NB4 (cell line): Measurements from ENCODE around the gene CACNG7.
A peak's percentile ranks its signal among the peaks of the same experiment; 100 is the strongest.

Experiments
- DNase-seq: peaks from one replicate; pipeline ENCODE4 v3.0.0; 2010; ENCODE audit warnings: low read depth
- H3K4me3 ChIP-seq: one replicate; pipeline ENCODE4 v1.5.1; 2011; ENCODE audit warnings: mild to moderate bottlenecking, low read depth, low read length, moderate library complexity
- MAX ChIP-seq: IDR thresholded peaks from 2 replicates; pipeline ENCODE4 v1.6.1; 2011; ENCODE audit warnings: low read depth, low read length
- MYC ChIP-seq: IDR thresholded peaks from 2 replicates; pipeline ENCODE4 v1.6.1; 2011; ENCODE audit warnings: low read depth, low read length
- POLR2A ChIP-seq: IDR thresholded peaks from 2 replicates; pipeline ENCODE4 v1.6.1; 2011; ENCODE audit warnings: mild to moderate bottlenecking; ENCODE audit not compliant: insufficient read length; ENCODE audit errors: extremely low read depth
- TF ChIP-seq, protein P1 (sequence below): IDR thresholded peaks from one replicate; pipeline ENCODE4 v1.5.1; 2012; ENCODE audit warnings: low read depth, low read length

The CACNG7 gene, protein sequence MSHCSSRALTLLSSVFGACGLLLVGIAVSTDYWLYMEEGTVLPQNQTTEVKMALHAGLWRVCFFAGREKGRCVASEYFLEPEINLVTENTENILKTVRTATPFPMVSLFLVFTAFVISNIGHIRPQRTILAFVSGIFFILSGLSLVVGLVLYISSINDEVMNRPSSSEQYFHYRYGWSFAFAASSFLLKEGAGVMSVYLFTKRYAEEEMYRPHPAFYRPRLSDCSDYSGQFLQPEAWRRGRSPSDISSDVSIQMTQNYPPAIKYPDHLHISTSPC

GRCh38 chr19:53908935-53909415 lies at the start of gene CACNG7:
Gene CACNG7 (plus strand): TSS chr19:53909278. CDS start chr19:53912832, 3,554 bp downstream.
- no peak within 1 kb of the TSS for H3K4me3 ChIP-seq
- TF ChIP-seq, protein P1, sequence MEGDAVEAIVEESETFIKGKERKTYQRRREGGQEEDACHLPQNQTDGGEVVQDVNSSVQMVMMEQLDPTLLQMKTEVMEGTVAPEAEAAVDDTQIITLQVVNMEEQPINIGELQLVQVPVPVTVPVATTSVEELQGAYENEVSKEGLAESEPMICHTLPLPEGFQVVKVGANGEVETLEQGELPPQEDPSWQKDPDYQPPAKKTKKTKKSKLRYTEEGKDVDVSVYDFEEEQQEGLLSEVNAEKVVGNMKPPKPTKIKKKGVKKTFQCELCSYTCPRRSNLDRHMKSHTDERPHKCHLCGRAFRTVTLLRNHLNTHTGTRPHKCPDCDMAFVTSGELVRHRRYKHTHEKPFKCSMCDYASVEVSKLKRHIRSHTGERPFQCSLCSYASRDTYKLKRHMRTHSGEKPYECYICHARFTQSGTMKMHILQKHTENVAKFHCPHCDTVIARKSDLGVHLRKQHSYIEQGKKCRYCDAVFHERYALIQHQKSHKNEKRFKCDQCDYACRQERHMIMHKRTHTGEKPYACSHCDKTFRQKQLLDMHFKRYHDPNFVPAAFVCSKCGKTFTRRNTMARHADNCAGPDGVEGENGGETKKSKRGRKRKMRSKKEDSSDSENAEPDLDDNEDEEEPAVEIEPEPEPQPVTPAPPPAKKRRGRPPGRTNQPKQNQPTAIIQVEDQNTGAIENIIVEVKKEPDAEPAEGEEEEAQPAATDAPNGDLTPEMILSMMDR: no peak
- no peak for TF ChIP-seq MAX
- TF ChIP-seq MYC: no peak
- TF ChIP-seq POLR2A: no peak
- no peak for DNase-seq

DNA sequence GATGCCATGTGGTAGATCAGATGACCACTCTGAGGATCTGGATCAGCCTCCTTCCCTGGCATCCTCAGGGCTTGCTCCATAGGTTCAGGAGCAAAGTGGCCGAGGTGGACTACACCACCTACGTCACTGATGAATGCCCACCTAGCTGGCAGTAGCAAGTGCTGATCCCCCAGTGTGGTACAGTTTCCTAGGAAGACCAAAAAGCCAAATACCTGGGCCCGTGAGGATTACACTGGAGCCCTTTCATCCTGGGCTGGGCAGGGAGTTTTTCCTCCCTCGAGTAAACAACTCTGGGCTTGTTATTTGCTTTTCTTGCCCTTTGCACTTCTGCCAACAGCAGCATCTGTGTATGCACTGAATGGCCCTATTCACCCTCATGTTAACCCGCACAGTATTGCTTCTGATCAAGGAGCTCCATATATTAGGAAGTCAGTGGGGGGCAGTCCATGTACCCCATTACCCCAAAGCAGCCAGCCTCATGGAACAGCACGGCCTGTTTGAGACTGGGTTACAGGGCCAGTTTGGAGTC lies 44.7 kb upstream of the CACNG7 start:
- DNase-seq: no peak
- no peak for TF ChIP-seq MYC
- no peak for TF ChIP-seq MAX
- no peak for TF ChIP-seq POLR2A
- TF ChIP-seq, protein P1: no peak
- H3K4me3 ChIP-seq: no peak overlapping the region

DNA sequence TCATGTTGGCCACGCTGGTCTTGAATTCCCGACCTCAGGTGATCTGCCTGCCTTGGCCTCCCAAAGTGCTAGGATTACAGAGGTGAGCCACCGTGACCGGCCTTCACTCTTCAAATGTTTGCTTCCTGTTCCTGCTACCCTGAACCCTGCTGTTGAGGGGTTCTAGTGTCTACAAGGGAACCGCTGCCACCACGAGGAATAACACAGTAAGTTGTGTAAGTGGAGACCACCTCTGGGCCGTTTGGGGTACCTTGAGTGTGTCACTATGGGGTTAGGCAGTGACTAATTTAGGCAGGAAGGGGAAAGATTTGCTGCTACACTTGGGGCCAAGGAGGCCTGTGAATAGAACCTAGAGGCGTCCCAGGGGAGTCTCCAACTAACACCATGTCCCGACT lies 43.6 kb upstream of the CACNG7 start:
- no peak overlapping the region for H3K4me3 ChIP-seq
- DNase-seq: peak; percentile 48
- TF ChIP-seq, protein P1: no peak
- TF ChIP-seq MYC: no peak
- no peak for TF ChIP-seq POLR2A
- TF ChIP-seq MAX: no peak

- no peak overlapping the region for H3K4me3 ChIP-seq
- peak; percentile 54 for DNase-seq
- TF ChIP-seq, protein P1: no peak
- no peak for TF ChIP-seq POLR2A
These were observed 42.9 kb upstream of the CACNG7 start for GRCh38 chr19:53865918-53866864.

GRCh38 chr19:53866865-53867224 lies 42.2 kb upstream of the CACNG7 start:
- no peak for DNase-seq
- H3K4me3 ChIP-seq: no peak overlapping the region
- TF ChIP-seq MYC (no peak), MAX (no peak), POLR2A (no peak)
- TF ChIP-seq, protein P1: no peak
